H7 (cell line): Measurements from ENCODE around the gene GLIS2. TPM values are rescaled to one million over a fixed set of nuclear protein-coding genes. Genes with fewer than 3 reads are reported as not detected.

Experiments used
- DNase-seq: peaks from one replicate; pipeline ENCODE4 v3.0.0; 2012
- H3K27me3 ChIP-seq: 2 replicates; pipeline ENCODE4 v1.6.0; 2011; ENCODE audit warnings: mild to moderate bottlenecking, low read length; ENCODE audit not compliant: control insufficient read depth, insufficient read depth
- H3K36me3 ChIP-seq: replicated peaks from 2 replicates; pipeline ENCODE4 v1.5.1; 2011; ENCODE audit warnings: low read length; ENCODE audit not compliant: control insufficient read depth, insufficient read depth
- H3K4me3 ChIP-seq: 2 replicates; pipeline ENCODE4 v1.5.1; 2011; ENCODE audit warnings: low read depth, mild to moderate bottlenecking, control low read depth, low read length, moderate library complexity; ENCODE audit not compliant: insufficient read depth
- total RNA-seq: library from RNA; depleted of rRNA; stranded (reverse); fragments of >200 nt; shearing (Covaris generic); gene quantifications from 2 replicates; pipeline ENCODE4 v1.2.3, GENCODE V29; 2014

Gene GLIS2
- total RNA-seq, 1 experiment from 2014 or later = 1.5 TPM

DNA sequence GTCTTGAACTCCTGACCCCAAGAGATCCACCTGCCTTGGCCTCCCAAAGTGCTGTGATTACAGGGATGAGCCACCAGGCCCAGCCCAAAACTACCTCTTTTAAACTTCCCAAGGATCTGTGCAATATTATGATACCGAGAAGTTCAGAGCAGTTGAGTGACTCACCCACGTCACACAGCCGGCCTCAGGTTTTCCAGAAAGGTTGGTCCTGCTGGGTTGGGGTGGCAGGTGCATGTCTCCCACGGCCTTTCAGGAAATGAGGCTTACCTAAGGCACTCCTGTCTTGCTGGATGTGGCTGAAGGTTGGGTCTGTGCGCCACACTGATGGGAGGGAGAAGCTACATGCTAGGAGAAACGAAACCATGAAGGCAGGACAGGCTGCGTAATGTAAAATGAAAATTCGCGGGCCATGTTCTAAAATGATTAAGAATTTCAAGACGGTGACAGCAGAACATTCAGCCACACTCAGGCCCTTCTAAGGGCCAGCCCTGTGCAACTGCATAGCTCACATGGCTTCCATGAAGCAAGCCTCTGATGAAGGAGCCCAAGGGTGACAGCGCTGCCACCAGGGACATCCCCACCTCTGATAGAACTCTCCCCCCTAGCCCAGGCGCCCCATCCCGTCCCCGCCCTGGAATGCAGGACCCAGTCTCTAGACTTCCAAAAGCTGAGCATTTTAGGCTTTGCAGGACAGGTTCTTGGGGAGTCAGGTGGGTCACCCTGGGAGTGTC is 6.6 kb upstream of the GLIS2 start:
- H3K4me3 ChIP-seq = no peak overlapping the region
- peaks cover 4% of the 10 kb centered on the region for H3K27me3 ChIP-seq
- H3K36me3 ChIP-seq = peaks cover 5% of the 10 kb centered on the region; the same call in 1 of the 2 replicates
- DNase-seq = peak; percentile 31

DNA sequence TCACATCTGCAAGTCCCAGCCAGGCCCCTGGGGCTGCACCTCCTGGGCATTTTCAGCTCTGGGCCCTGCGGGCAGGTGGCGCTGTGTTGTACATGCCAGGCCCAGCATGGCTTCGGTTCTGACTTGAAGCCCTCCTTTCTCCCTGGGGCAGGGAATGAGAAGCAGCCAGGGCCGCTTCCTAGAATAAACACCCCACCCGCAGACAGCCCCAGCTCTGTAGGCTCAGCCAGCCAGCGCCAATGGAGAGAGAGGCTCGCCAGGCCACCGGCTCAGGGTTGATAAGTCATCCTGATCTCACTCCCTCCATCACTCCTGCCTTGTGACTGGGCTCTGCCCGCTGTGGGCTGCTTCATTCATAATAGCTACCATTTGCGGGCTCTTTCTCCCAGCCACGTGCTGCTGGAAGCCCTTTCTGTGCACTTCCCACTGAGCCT is 6.0 kb upstream of the GLIS2 start:
- peak; percentile 93 for DNase-seq
- Histone ChIP-seq H3K4me3 (no peak overlapping the region), H3K36me3 (peaks cover 5% of the 10 kb centered on the region; the same call in 1 of the 2 replicates), H3K27me3 (peaks cover 10% of the 10 kb centered on the region)

DNA sequence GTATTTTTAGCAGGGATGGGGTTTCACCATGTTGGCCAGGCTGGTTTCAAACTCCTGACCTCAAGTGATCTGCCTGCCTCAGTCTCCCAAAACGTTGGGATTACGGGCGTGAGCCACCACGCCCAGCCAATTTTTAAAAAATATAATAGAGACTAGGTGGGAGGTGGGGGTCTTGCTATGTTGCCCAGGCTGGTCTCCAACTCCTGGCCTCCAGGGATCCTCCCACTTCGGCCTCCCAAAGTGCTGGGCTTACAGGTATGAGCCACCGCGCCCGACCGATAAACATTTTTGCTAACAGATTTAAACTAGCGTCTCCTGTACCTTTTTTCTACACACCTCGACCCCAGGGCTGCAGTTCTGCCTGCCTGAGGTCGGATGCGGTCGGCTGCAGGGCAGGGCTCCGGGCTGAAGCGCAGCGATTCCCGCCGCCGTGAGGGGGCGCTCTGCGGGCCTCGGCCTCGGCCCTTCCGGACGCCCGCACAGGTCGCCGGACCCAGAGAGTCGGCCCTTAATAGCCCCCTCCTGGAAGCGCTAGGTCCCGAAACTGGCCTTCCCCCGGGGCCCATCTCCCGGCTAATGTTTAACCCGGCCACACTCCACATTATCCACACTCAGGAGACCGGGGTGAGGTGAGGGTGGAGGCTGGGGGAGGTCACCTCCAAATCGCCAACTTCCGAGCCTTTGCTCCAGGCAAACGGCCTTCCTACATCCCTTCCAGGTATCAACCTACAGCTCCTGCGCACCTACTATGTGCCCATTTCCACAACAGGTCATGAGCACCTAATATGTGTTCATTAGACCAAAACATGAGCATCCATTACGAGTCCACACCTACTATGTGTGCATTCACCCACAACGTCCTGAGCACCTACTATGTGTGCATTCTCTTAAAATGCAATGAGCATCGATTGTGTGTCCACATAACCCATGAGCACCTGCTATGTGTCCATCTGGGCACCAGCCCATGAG is 2.0 kb upstream of the GLIS2 start:
- no peaks in the 10 kb centered on the region for H3K36me3 ChIP-seq
- H3K4me3 ChIP-seq = no peak overlapping the region; the same call in 1 of the 2 replicates
- H3K27me3 ChIP-seq = peaks cover 13% of the 10 kb centered on the region
- peak; percentile 96 for DNase-seq

DNA sequence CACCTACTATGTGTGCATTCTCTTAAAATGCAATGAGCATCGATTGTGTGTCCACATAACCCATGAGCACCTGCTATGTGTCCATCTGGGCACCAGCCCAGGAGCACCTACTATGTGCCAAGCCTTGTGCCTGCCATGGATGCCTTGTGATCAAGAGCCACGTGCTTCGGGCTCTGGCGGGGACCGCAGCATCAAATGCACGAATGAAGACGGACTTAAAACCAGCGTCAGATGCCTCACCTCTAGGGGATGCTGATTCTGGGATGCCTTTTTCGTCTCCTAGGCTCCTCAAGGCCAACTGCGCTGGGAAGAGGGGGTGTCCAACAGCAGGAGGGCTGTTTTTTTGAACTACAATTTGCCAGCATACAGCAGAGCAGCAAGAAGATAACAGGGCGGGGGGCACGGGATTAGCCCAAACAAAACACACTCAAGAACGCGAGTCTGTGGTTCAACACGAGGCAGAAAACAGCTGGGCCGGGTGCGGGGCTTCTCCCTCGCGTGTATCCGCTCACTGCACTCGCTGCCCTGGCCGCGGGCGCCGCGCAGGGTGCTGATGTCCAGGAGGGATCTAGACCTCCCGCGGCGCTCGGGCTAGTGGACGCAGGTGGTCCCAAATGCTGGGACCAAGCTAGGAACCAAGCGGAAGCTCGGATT is 1.2 kb upstream of the GLIS2 start:
- DNase-seq = peak; percentile 76
- Histone ChIP-seq H3K36me3 (no peaks in the 10 kb centered on the region), H3K4me3 (peak overlapping the region; percentile 67), H3K27me3 (peaks cover 13% of the 10 kb centered on the region)

DNA sequence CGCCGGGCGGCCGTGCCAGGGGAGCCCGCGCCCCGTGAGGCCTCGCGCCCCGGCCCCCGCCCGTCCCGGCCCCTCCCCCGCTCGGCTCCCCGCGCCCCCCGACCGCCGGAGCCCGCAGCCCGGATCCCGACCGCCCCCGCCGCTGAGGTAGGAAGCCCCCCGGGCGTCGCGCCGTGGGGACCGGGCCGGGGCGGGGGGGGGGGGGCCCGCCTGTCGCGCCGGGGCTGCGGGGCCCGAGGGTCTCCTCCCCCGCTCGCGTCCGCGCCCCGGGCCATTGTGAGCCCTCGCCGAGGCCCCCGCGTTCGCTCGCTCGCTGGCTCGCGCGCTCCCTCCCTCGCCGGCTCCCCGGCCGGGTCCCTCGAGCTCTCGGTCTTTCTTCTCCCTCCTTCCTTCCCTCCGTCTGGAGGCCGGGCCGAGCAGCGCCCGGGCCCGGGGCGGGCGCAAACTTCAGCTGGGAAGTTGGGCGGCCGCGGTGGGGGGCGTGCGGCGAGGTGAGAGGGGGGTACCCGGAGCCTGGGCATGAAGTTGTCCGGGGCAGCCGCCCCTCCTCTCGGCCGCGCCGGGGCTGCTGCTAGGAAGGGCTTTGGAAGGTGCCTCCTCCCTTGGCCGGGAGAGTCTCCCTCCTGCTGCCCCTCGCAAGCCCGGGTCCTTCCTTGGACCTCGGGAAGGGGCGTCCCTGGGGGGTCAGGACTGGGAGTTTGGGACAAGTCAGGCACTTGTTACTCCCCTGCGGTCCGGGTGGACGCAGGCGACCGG is 419 bp downstream of the GLIS2 start:
- peaks cover 13% of the 10 kb centered on the region for H3K27me3 ChIP-seq
- no peaks in the 10 kb centered on the region for H3K36me3 ChIP-seq
- DNase-seq = peak; percentile 88
- H3K4me3 ChIP-seq = peak overlapping the region; percentile 67

DNA sequence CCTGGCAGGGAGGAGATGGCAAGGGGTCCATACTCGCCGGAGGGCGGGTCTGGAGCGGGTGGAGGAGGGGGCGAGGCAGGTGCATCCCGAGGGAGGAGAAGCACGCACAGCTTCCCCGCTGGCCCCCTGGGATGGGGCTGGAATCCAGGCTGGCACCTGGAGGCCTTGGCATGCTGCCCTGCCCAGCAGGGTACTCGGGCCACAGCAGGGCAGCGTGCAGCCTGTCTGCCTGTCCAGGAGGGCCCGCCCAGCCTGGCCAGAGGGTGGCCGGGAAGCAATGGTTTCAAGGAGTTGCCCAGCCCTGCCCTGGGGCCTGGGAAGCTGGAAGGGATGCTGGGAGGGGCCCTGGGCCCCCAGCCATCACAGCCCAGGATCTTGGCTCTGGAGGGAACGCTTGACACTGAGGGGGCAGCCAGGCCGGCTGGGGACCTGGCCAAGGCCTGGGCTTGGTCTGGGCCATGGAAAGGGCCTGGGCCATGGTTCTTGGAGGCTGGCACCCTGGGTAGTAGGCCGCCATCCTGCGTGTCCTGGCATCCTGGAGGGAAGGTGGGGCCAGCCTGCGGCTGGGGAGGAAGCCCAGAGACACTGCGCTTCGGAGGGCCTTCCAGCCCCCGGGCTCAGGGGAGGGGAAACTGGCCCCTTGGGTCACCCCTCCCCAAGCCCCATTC is 1.1 kb downstream of the GLIS2 start:
- Histone ChIP-seq H3K36me3 (no peaks in the 10 kb centered on the region), H3K4me3 (peak overlapping the region; percentile 67)

DNA sequence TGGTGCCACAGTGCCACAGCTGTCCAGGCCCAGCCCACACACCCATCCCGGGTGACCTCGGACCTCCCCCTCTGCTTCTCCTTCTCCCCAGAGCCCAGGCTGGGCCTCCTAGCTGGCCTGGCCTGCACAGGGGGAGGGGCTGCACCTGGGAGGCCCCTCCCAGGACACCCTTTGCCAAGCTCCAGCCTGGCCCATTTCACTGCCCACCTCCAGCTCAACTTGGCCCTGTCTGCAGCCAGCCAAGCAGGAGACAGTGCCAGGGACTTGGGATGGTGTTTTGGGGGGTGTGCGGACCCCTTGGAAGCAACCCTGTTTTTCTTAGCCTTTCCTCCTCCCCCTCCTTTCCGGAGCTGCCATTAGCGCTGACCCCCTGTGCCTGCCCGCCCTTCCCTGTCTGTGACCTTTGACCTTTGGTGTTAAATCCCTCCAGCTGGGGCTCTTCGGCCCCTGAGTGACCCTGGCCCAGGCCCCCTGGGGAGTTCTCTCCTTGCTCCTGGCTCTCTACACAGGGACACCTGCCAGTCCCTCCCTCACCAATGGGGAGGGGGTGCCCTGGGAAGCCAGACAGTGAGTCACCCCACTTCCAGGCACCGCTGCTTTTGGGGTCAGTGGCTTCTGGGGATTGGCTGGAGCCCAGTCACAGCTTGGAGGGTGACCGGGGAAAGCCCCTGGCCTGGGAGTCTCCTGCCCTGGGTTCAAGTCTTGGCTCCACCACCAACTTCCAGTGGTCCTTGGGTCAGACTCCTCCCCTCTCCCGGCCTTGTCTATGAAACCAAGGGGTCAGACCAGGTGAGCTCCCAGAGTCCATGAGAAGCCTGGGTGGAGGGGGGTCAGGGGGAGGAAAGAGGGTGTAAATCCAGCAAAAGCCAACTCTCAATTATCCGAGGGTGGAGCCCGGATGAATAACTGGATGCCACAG is 1.9 kb downstream of the GLIS2 start:
- no peak overlapping the region for H3K4me3 ChIP-seq
- DNase-seq = no peak
- H3K36me3 ChIP-seq = no peaks in the 10 kb centered on the region
- peaks cover 13% of the 10 kb centered on the region for H3K27me3 ChIP-seq

More for the DNA sequence above, 1.1 kb downstream of the GLIS2 start:
- H3K27me3 ChIP-seq = peaks cover 13% of the 10 kb centered on the region
- DNase-seq = peak; percentile 85

DNA sequence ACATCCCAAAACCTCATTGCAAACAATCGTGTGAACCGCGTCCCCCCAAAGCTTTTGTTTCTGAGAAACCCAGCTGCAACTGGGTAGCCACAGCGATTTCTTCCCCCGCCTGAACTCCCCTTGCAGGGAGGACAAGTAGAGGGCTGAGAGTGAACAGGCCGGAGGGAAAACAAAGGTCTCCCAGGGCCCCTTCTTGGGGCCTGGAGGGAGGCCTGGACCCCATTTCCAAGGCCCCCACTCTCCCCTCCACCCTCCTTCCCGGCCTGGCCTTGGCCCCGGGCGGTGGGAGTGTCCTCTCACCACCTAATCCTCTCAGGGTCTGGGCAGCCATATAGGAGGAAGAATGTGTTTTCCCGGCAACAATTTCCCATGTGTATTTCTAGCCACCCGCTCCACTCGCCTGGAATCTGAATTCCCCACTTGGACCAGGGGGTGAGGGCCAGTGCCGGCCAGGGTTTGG is 2.6 kb downstream of the GLIS2 start:
- no peak for DNase-seq
- H3K36me3 ChIP-seq = no peaks in the 10 kb centered on the region
- no peak overlapping the region for H3K4me3 ChIP-seq
- H3K27me3 ChIP-seq = peaks cover 13% of the 10 kb centered on the region

DNA sequence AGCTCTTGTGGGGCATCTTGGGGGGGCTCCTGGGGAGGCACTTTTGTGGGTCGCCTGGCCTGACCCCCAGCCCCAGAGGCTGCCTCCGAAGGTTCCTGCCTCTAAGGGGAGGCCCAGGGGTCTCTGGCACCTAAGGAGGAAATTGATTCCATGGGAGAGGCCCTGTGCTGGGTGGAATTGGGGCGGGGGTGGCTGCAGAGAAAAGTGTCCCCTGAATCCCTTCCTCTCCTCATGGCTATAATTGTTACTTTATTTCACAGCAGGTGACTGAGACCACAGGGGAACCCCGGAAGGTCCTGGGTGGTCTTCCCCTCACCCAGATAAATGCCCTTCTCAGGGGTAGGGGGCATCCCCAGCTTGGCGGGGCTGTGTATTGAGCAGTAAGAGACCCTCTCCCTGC is 3.1 kb downstream of the GLIS2 start:
- no peak for DNase-seq
- no peak overlapping the region for H3K4me3 ChIP-seq
- H3K27me3 ChIP-seq = peaks cover 12% of the 10 kb centered on the region
- no peaks in the 10 kb centered on the region for H3K36me3 ChIP-seq

DNA sequence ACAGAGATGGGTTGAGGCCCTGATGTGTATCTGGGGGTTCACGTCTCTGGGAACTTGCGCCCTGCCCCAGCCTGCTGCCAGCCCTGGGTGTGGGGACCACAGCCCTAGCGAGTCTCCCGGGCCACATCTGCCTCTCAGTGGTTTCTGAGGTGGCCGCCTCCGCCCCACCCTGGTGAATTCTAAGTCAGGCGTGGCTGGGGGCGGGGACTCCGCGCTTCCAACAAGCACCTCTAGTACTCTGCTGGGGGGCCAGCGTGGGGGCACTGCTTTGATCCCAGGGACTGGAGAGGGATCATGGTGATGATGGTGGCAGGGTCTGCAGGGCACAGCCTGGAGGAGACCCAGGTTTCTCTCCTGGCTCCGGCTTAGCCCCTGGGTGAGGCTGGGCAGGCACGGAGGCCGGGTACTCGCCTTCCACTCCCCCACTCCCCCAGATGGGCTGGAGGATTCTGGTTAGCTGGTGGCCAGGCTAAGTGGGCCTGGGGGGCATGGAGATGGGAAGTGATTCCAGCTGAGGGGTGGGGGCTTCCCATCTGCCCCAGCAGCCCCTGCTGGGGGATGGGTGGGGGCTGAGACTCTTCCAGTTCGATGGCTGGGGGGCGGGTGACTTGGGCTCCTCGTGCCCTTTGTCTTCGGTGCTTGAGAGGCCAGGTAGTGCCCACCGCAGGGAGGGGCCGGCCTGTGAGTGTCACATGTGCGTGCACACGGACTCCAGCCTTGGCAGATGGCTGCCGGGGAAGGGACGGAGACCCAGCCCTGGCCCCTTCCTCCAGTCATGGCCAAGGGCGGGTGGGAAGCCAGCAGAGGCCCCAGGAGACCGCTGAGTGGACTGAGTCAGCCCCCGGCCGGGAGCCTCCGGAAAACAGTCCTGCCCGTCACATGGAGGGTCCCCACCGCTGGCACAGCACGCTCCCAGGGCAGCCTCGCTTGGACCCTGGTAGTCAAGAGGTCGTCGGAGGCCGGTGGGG is 3.9 kb downstream of the GLIS2 start:
- H3K27me3 ChIP-seq = peaks cover 4% of the 10 kb centered on the region
- no peak for DNase-seq
- no peaks in the 10 kb centered on the region for H3K36me3 ChIP-seq
- no peak overlapping the region for H3K4me3 ChIP-seq

DNA sequence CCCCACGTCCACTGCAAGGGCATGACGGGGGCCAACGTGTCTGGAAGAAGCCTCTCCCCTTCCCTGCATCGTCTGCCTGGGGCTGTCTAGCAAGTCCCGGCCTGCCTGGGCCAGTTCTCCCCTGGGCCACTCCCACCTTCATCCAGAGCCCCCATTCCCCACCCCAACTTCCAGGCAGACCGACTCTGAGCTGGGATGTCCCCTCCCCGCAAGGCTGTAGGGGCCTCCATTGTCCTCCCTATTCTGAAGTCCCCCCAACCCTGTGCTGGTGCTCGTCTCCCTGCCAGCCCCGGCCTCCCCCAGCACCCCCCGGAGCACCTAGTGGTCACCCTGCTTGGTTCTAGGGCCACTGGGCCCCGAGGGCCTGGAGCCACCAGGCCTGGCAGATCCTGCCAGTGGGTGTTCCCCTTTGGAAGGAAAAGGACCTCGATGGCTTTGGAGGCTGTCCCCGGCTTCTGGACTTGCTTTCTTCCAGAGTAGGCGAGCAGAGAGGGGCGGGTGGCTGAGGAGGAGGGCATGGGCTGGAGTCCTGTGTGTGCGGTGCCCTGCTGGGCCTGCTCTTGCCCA is 4.8 kb downstream of the GLIS2 start:
- no peaks in the 10 kb centered on the region for H3K27me3 ChIP-seq
- H3K36me3 ChIP-seq = no peaks in the 10 kb centered on the region
- no peak for DNase-seq
- no peak overlapping the region for H3K4me3 ChIP-seq
